SH-SY5Y (cell line): ENCODE measurements around the gene KCNH2.

Experiments
- GATA2 ChIP-seq: IDR thresholded peaks from 2 replicates; pipeline ENCODE4 v1.6.1; 2011; ENCODE audit warnings: mild to moderate bottlenecking, low read depth, low read length
- GATA3 ChIP-seq: IDR thresholded peaks from 2 replicates; pipeline ENCODE4 v1.6.1; 2011; ENCODE audit warnings: low read depth, mild to moderate bottlenecking, low read length, moderate library complexity

- TF ChIP-seq GATA2 (no peak), GATA3 (no peak)
These were observed 63.2 kb downstream of the KCNH2 start for GRCh38 chr7:150914966-150915365.
